Measurements from ENCODE around the gene CYP27C1. TPM values are rescaled to one million over a fixed set of nuclear protein-coding genes. Genes with fewer than 3 reads are reported as not detected.

CYP27C1 gene
- total RNA-seq, 4 donors from 2014 or later = under 0.01 to 0.26 TPM; not detected in 2

DNA sequence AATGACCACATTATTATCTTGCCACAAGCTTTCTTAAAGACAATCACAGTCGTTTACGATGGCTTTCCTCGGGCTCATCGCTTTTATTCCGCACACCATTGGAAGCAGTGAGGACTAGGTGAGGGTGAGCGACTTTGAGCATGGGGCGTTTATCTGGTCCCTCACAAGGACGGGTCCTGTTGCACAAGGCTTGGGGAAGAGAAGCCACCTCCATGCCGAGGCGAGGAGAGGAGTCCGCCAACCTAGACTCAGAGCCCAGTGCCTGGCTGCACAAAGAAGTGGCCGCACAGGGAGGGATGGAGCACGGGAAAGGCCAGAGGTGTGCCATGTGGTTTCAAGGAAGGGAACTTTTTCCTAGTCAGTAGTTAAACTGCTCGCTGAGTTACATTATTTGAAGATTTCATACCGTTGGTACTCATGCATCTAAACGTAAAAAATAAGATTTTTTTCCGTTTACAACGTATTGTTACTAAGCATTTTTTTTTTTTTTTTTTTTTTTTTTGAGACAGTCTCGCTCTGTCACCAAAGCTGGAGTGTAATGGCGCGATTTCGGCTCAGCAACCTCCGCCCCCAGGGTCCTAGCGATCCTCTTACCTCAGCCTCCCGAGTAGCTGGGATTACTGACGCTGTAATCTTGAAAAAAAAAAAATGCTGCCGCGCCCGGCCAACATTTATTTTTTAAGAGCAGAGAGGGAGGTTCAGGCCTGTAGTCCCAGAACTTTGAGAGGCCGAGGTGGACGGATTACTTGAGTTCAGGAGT, 849 bp upstream of the CYP27C1 start:
- H3K4me1 ChIP-seq = peaks cover 10 to 34% (median 29%) of the 10 kb centered on the region in 4 donors
- H3K9me3 ChIP-seq = peaks cover 0 to 4% (median 0%) of the 10 kb centered on the region in 4 donors
- H3K36me3 ChIP-seq = no peaks in the 10 kb centered on the region
- H3K27ac ChIP-seq (replicated peaks in 1 of 4) = no peak overlapping the region
- intact Hi-C loops (cut with DNase I) = no loop called here
- no peak for DNase-seq (ENCODE audit: extremely low spot score)
- 65% methylated on average over 31 of the region's 31 CpGs for WGBS
- TF ChIP-seq POLR2AphosphoS5 (IDR thresholded peaks at IDR 0.05) = no peak
- no peak for TF ChIP-seq EP300 (IDR thresholded peaks at IDR 0.05)
- no peak for TF ChIP-seq CTCF (IDR thresholded peaks at IDR 0.05)
- TF ChIP-seq POLR2A (IDR thresholded peaks at IDR 0.05; ENCODE audit: low read depth) = no peak
- H3K4me3 ChIP-seq = peak overlapping the region in 3 of 4 donors; percentile 56 to 69 (median 56)
- peaks cover 6 to 48% (median 24%) of the 10 kb centered on the region in 4 donors for H3K27me3 ChIP-seq

GRCh38 chr2:127219171-127220070, 678 bp downstream of the CYP27C1 start:
- Histone ChIP-seq H3K4me3 (peak overlapping the region; percentile 56 to 69 (median 58)), H3K27me3 (peaks cover 6 to 48% (median 24%) of the 10 kb centered on the region in 4 donors), H3K4me1 (peaks cover 10 to 26% (median 25%) of the 10 kb centered on the region in 4 donors), H3K36me3 (no peaks in the 10 kb centered on the region), H3K27ac (replicated peaks in 1 of 4) (no peak overlapping the region), H3K9me3 (peaks cover 0 to 4% (median 0%) of the 10 kb centered on the region in 4 donors)
- WGBS = 2% methylated on average over 45 of the region's 71 CpGs
- DNase-seq (ENCODE audit: extremely low spot score) = no peak
- TF ChIP-seq POLR2AphosphoS5 (IDR thresholded peaks at IDR 0.05) (no peak), CTCF (IDR thresholded peaks at IDR 0.05) (no peak), EP300 (IDR thresholded peaks at IDR 0.05) (no peak), POLR2A (IDR thresholded peaks at IDR 0.05; ENCODE audit: low read depth) (no peak)
- intact Hi-C loops (cut with DNase I) = no loop called here

- Histone ChIP-seq H3K4me1 (peaks cover 10 to 26% (median 25%) of the 10 kb centered on the region in 4 donors), H3K9me3 (peaks cover 0 to 4% (median 0%) of the 10 kb centered on the region in 4 donors), H3K4me3 (peak overlapping the region; percentile 56 to 69 (median 58)), H3K36me3 (no peaks in the 10 kb centered on the region), H3K27ac (replicated peaks in 1 of 4) (no peak overlapping the region), H3K27me3 (peaks cover 6 to 48% (median 24%) of the 10 kb centered on the region in 4 donors)
- DNase-seq (ENCODE audit: extremely low spot score) = no peak
- intact Hi-C loops (cut with DNase I) = no loop called here
- 0% methylated on average over 1 of the region's 35 CpGs for WGBS
- no peak for TF ChIP-seq CTCF (IDR thresholded peaks at IDR 0.05)
These were observed 1.3 kb downstream of the CYP27C1 start for GRCh38 chr2:127218812-127219170.

DNA sequence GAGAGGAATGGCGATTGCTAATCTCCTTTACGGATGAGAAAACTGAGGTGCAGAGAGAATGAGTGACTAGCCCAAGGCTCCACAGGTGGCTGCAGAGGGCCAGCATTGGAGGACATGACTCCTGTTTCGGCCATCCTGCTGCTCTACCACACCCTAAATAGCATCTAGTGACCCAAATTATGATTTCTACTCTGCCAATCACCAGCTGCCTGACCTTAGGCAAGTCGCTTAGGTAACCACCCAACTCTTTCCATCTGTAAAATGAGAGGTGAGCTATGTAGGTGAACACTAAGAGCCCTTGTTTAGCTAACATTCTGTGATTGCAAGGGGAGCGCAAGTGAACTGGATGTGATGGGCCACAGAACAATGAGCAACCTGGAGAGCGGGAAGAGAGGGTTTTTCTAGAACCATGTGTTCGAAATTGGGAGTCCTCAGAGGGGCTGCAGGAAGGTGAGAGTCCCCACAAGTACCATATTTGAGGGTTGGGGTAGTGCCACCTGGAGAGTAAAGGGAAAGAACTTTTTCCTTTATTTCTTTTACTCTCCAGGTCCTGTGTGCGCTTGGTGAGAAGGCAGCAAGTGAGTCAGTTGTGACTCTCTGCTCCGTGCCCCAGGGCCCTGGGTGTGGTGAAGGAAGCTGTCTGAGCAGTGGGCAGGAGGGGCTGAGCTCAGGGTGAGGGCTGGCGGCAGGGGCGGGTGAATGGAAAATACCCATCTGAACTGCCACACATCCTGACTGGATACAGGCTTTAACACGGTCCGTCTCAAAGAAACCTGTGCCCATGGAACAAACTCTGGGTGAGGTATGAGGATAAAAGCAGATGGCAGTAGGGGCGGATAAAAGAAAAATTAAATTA, 2.4 kb downstream of the CYP27C1 start:
- intact Hi-C loops (cut with DNase I) = no loop called here
- TF ChIP-seq EP300 (IDR thresholded peaks at IDR 0.05) = no peak
- TF ChIP-seq CTCF (IDR thresholded peaks at IDR 0.05) = no peak
- Histone ChIP-seq H3K9me3 (peaks cover 0 to 6% (median 2%) of the 10 kb centered on the region in 4 donors), H3K4me1 (peaks cover 10 to 26% (median 25%) of the 10 kb centered on the region in 4 donors), H3K27me3 (peaks cover 6 to 48% (median 24%) of the 10 kb centered on the region in 4 donors), H3K36me3 (no peaks in the 10 kb centered on the region), H3K4me3 (no peak overlapping the region), H3K27ac (replicated peaks in 1 of 4) (no peak overlapping the region)
- 81% methylated on average over 14 of the region's 14 CpGs for WGBS
- no peak for DNase-seq (ENCODE audit: extremely low spot score)

Data from esophagus muscularis mucosa (tissue), 4 donors.